PFSK-1 (cell line): Measurements from ENCODE around the gene RPL37A.

ENCODE experiments used
- POLR2AphosphoS5 ChIP-seq: IDR thresholded peaks from 2 replicates; pipeline ENCODE4 v1.6.1; 2012; ENCODE audit warnings: low read depth, mild to moderate bottlenecking, control low read depth, low read length, moderate library complexity
- SIN3A ChIP-seq: IDR thresholded peaks from 2 replicates; pipeline ENCODE4 v1.6.1; 2012; ENCODE audit warnings: mild to moderate bottlenecking, low read length, moderate library complexity, borderline replicate concordance; ENCODE audit not compliant: insufficient read depth
- TF ChIP-seq, protein P1 (sequence below), 2 experiments: IDR thresholded peaks; 2 replicates each; pipeline versions ENCODE4 v1.6.1 to v1.8.0; 2011 to 2012; ENCODE audit warnings: low read depth in 2 of 2, low read length in 2 of 2, control low read depth in 1 of 2, inconsistent platforms in 1 of 2, mild to moderate bottlenecking in 1 of 2, moderate library complexity in 1 of 2; ENCODE audit not compliant: insufficient read depth in 1 of 2

DNA sequence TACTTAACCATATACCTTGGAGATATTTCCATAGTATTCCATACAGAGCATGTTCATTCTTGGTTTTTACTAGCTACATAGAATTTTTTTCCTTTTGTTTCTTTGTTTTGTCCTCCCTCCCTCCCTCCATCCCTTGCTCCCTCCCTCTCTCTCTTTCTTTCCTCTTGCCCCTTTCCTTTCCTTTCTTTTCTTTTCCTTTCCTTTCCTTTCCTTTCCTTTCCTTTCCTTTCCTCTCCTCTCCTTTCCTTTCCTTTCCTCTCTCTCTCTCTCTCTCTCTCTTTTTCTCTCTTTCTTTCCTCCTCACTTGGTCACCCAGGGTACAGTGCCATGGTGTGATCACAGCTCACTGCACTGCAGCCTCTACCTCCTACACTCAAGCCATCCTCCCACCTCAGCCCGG lies 28.3 kb downstream of the RPL37A start:
- TF ChIP-seq POLR2AphosphoS5 (no peak), SIN3A (no peak)
- TF ChIP-seq, protein P1, sequence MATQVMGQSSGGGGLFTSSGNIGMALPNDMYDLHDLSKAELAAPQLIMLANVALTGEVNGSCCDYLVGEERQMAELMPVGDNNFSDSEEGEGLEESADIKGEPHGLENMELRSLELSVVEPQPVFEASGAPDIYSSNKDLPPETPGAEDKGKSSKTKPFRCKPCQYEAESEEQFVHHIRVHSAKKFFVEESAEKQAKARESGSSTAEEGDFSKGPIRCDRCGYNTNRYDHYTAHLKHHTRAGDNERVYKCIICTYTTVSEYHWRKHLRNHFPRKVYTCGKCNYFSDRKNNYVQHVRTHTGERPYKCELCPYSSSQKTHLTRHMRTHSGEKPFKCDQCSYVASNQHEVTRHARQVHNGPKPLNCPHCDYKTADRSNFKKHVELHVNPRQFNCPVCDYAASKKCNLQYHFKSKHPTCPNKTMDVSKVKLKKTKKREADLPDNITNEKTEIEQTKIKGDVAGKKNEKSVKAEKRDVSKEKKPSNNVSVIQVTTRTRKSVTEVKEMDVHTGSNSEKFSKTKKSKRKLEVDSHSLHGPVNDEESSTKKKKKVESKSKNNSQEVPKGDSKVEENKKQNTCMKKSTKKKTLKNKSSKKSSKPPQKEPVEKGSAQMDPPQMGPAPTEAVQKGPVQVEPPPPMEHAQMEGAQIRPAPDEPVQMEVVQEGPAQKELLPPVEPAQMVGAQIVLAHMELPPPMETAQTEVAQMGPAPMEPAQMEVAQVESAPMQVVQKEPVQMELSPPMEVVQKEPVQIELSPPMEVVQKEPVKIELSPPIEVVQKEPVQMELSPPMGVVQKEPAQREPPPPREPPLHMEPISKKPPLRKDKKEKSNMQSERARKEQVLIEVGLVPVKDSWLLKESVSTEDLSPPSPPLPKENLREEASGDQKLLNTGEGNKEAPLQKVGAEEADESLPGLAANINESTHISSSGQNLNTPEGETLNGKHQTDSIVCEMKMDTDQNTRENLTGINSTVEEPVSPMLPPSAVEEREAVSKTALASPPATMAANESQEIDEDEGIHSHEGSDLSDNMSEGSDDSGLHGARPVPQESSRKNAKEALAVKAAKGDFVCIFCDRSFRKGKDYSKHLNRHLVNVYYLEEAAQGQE (IDR thresholded peaks at IDR 0.05; ENCODE audit: insufficient read depth in 1 of 2, low read depth in 2 of 2, low read length in 2 of 2) = no peak
